Calu3 (cell line): Measurements from ENCODE around the gene SLIT3. TPM values are rescaled to one million over a fixed set of nuclear protein-coding genes. Genes with fewer than 3 reads are reported as not detected.
A peak's percentile ranks its signal among the peaks of the same experiment; 100 is the strongest.

ENCODE experiments used
- BruUV-seq: library from RNA; stranded (reverse); fragments of 400-500 nt; replicated peaks from 2 replicates; lab custom pipeline; 2021; lab: Mats Ljungman, UMichigan
- CTCF ChIA-PET: fragments of 300-600 bp; sonication (Branson Sonifier 250); formaldehyde crosslinking; loops from one replicate; lab custom pipeline; 2022; ENCODE audit warnings: antibody characterized with exemption; lab: Charles Lee
- DNase-seq: peaks from one replicate; pipeline ENCODE4 v3.0.0; 2022
- H3K27ac Mint-ChIP-seq: one replicate; pipeline ENCODE4 v1.8.0; 2022; ENCODE audit warnings: mixed read lengths; ENCODE audit not compliant: unreplicated experiment
- H3K27me3 Mint-ChIP-seq: one replicate; pipeline ENCODE4 v1.8.0; 2022; ENCODE audit warnings: mixed read lengths; ENCODE audit not compliant: unreplicated experiment
- H3K36me3 Mint-ChIP-seq: one replicate; pipeline ENCODE4 v1.8.0; 2022; ENCODE audit warnings: mild to moderate bottlenecking, moderate library complexity, mixed read lengths; ENCODE audit not compliant: insufficient read depth, unreplicated experiment
- H3K4me1 Mint-ChIP-seq: one replicate; pipeline ENCODE4 v1.8.0; 2022; ENCODE audit warnings: mild to moderate bottlenecking, low read depth, mixed read lengths; ENCODE audit not compliant: unreplicated experiment
- H3K4me3 Mint-ChIP-seq: one replicate; pipeline ENCODE4 v1.8.0; 2022; ENCODE audit warnings: mild to moderate bottlenecking, low read depth, moderate library complexity, mixed read lengths; ENCODE audit not compliant: unreplicated experiment
- H3K9me3 Mint-ChIP-seq: one replicate; pipeline ENCODE4 v1.8.0; 2022; ENCODE audit warnings: low read depth, mixed read lengths; ENCODE audit not compliant: unreplicated experiment
- intact Hi-C: fragments of 100-400 bp; cut with micrococcal nuclease; formaldehyde crosslinking; loops from one replicate; pipeline ENCODE4 v1.10.0; 2022; ENCODE audit not compliant: unreplicated experiment
- total RNA-seq: library from RNA; stranded (reverse); gene quantifications from 2 replicates; pipeline ENCODE4 v1.2.3, GENCODE V29; 2022
- TF ChIP-seq, protein P1 (sequence below): fragments of 200-600 bp; IDR thresholded peaks from one replicate; pipeline ENCODE4 v1.8.0; 2022; ENCODE audit warnings: antibody characterized with exemption; ENCODE audit not compliant: unreplicated experiment

Gene SLIT3
- total RNA-seq, 1 experiment from 2014 or later = not detected

DNA sequence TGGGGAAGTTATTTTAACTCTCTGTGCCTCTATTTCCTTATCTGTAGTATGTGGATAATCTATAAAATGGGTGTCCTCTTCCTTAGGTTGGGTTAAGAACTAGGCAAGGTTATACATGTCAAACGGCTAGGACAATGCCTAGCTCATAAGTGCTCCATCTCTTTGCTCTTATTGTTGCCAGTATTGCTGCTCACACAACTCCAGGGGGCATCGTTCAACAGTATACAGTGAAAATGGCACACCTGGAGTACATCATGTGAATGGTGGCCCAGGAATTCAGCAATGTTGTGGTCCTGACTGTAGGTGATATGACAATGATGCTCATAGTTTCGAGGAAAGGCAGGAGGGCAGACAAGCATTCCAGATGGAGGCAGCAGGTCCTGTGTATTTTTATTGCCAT is 30.1 kb downstream of the SLIT3 start:
- intact Hi-C loops = no loop called here
- no peaks in the 10 kb centered on the region for H3K4me1 Mint-ChIP-seq
- H3K36me3 Mint-ChIP-seq = no peaks in the 10 kb centered on the region
- TF ChIP-seq, protein P1, sequence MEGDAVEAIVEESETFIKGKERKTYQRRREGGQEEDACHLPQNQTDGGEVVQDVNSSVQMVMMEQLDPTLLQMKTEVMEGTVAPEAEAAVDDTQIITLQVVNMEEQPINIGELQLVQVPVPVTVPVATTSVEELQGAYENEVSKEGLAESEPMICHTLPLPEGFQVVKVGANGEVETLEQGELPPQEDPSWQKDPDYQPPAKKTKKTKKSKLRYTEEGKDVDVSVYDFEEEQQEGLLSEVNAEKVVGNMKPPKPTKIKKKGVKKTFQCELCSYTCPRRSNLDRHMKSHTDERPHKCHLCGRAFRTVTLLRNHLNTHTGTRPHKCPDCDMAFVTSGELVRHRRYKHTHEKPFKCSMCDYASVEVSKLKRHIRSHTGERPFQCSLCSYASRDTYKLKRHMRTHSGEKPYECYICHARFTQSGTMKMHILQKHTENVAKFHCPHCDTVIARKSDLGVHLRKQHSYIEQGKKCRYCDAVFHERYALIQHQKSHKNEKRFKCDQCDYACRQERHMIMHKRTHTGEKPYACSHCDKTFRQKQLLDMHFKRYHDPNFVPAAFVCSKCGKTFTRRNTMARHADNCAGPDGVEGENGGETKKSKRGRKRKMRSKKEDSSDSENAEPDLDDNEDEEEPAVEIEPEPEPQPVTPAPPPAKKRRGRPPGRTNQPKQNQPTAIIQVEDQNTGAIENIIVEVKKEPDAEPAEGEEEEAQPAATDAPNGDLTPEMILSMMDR = no peak
- H3K27ac Mint-ChIP-seq = no peak overlapping the region
- no peak for DNase-seq
- no peak overlapping the region for H3K4me3 Mint-ChIP-seq
- peaks cover 3% of the 10 kb centered on the region for H3K9me3 Mint-ChIP-seq
- BruUV-seq = no TSS peak
- CTCF ChIA-PET = no interaction called here
- H3K27me3 Mint-ChIP-seq = no peaks in the 10 kb centered on the region

DNA sequence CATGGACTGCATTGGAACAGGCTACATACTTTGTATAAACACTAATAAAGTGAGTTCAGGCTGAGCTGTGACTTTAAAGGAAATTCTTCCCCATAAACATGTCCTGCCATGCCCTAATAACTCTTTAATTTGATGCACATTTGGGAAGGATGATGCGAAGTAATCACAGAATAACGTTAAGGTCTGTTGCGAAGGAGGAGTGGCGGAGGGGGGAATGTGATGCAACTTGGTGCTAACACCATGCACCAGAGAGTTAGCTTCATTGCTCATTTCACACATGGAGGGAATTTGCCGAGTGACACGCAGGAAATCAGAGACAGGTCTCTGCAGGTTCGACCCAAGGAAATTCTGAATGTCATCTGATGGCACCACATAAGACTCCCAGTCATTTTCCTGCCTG is 32.9 kb downstream of the SLIT3 start:
- TF ChIP-seq, protein P1 = no peak
- CTCF ChIA-PET = no interaction called here
- intact Hi-C loops = no loop called here
- Mint-ChIP-seq H3K4me1 (no peaks in the 10 kb centered on the region), H3K36me3 (no peaks in the 10 kb centered on the region), H3K4me3 (no peak overlapping the region), H3K9me3 (peaks cover 3% of the 10 kb centered on the region), H3K27ac (no peak overlapping the region), H3K27me3 (peaks cover 2% of the 10 kb centered on the region)
- no peak for DNase-seq
- BruUV-seq = no TSS peak

DNA sequence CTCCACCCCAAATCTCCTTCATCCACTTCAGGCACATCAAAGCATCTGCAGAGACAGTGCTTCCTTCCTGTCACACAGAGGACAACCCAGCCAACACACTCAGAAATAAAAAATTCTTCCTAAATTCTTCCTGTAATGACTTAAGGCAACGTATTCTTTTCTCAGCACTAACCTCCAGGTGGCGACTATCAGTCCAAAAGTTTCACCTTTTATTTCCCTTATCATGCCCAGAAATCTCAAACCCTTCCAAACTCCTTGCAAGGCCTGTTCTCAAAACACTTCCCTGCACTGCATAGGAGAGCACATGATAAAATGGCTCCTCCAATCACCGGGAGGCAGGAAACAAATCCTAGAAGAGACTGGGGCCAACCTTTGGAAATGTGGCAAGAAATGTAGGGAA is 35.1 kb downstream of the SLIT3 start:
- TF ChIP-seq, protein P1 = peak; percentile 10
- no peaks in the 10 kb centered on the region for H3K4me1 Mint-ChIP-seq
- BruUV-seq = no TSS peak
- intact Hi-C loops = no loop called here
- no peak overlapping the region for H3K4me3 Mint-ChIP-seq
- DNase-seq = no peak
- CTCF ChIA-PET = no interaction called here
- no peak overlapping the region for H3K27ac Mint-ChIP-seq
- H3K27me3 Mint-ChIP-seq = peaks cover 7% of the 10 kb centered on the region
- H3K36me3 Mint-ChIP-seq = no peaks in the 10 kb centered on the region
- H3K9me3 Mint-ChIP-seq = peaks cover 5% of the 10 kb centered on the region

DNA sequence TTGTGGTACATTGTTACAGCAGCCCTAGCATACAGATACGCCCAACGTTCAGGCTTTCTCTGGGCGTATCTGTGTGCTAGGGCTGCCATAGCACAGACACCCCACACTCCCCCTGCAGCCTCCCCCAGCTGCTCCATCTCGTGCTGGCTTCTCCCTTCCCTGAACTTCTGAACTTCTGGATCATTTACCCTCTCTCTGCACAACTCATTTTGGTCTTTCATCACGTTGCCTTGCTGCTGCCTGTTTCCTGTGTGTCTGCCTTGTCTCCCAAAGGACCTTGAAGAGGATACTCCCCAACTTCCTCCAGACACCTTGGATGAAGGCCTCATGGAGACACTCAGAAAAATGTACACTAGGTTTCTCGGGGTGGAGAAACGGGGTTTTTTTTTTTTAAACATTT is 37.3 kb downstream of the SLIT3 start:
- Mint-ChIP-seq H3K4me1 (no peaks in the 10 kb centered on the region), H3K36me3 (no peaks in the 10 kb centered on the region), H3K4me3 (no peak overlapping the region), H3K27me3 (peaks cover 7% of the 10 kb centered on the region), H3K27ac (no peak overlapping the region), H3K9me3 (peaks cover 5% of the 10 kb centered on the region)
- no peak for DNase-seq
- intact Hi-C loops = no loop called here
- CTCF ChIA-PET = no interaction called here
- TF ChIP-seq, protein P1 = no peak
- no TSS peak for BruUV-seq
